Measurements from ENCODE around the gene ADAM10.

- TF ChIP-seq CTCF (IDR thresholded peaks at IDR 0.05; ENCODE audit: insufficient read depth, low read depth, low read length) (no peak), EZH2 (IDR thresholded peaks at IDR 0.05; ENCODE audit: insufficient read depth, low read length) (no peak)
These were observed 83.8 kb downstream of the ADAM10 start for GRCh38 chr15:58665672-58666071.
